WTC11 (cell line): ENCODE data around the gene GPR150.

ENCODE experiments used
- CBFB ChIP-seq: sonication (generic); formaldehyde crosslinking; IDR thresholded peaks from 2 replicates; pipeline ENCODE4 v1.8.1; 2022; ENCODE audit warnings: mild to moderate bottlenecking, low read depth, missing genetic modification reagents
- CTCF ChIP-seq: fragments of 200-600 bp; IDR thresholded peaks from 2 replicates; pipeline ENCODE4 v1.8.0; 2022; ENCODE audit warnings: antibody characterized with exemption
- IRF2 ChIP-seq: sonication (generic); formaldehyde crosslinking; IDR thresholded peaks from 2 replicates; pipeline ENCODE4 v1.8.0; 2022; ENCODE audit warnings: low read depth, missing genetic modification reagents, borderline replicate concordance
- NFYB ChIP-seq: sonication (generic); formaldehyde crosslinking; conservative IDR thresholded peaks from 2 replicates; pipeline ENCODE4 v1.8.0; 2022; ENCODE audit warnings: low read depth, missing genetic modification reagents
- NR2C2 ChIP-seq: sonication (generic); formaldehyde crosslinking; IDR thresholded peaks from 2 replicates; pipeline ENCODE4 v1.8.0; 2022; ENCODE audit warnings: mild to moderate bottlenecking, missing genetic modification reagents
- SP1 ChIP-seq: sonication (generic); formaldehyde crosslinking; conservative IDR thresholded peaks from 2 replicates; pipeline ENCODE4 v1.8.1; 2022; ENCODE audit warnings: missing genetic modification reagents

GRCh38 chr5:95643152-95643551, 23.3 kb downstream of the GPR150 start:
- TF ChIP-seq CTCF: no peak
- TF ChIP-seq SP1 (CRISPR knock-in tag): no peak
- no peak for TF ChIP-seq CBFB
- TF ChIP-seq NR2C2 (CRISPR knock-in tag): no peak
- TF ChIP-seq NFYB (CRISPR knock-in tag): no peak
- TF ChIP-seq IRF2 (CRISPR knock-in tag): no peak
